Spleen (tissue), 13 donors: ENCODE data around the gene LY6G6F. TPM values are rescaled to one million over a fixed set of nuclear protein-coding genes. Genes with fewer than 3 reads are reported as not detected.

ENCODE experiments used
- DNase-seq: peaks from one replicate; pipeline ENCODE4 v3.0.0-alpha.2; 2020
- H3K27ac ChIP-seq, 8 donors: fragments of 200-600 bp; sonication (generic) in 7 of 8; 1 replicate in 4 of 8; 2 replicates in 4 of 8; pipeline versions ENCODE4 v1.5.0 to v1.8.0; 2016 to 2021; ENCODE audit warnings: inconsistent platforms in 4 of 8, mild to moderate bottlenecking in 4 of 8, moderate library complexity in 1 of 8
- H3K27me3 ChIP-seq, 7 donors: fragments of 200-600 bp; sonication (generic) in 6 of 7; replicated peaks in 1 of 7; 1 replicate in 4 of 7; 2 replicates in 3 of 7; pipeline versions ENCODE4 v1.5.0 to v1.8.0; 2016 to 2021; ENCODE audit warnings: inconsistent platforms in 3 of 7, mild to moderate bottlenecking in 1 of 7
- H3K36me3 ChIP-seq, 6 donors: fragments of 200-600 bp; sonication (generic) in 5 of 6; 1 replicate in 4 of 6; 2 replicates in 2 of 6; pipeline versions ENCODE4 v1.5.0 to v1.8.0; 2016 to 2021; ENCODE audit warnings: inconsistent platforms in 2 of 6
- H3K4me1 ChIP-seq, 6 donors: fragments of 200-600 bp; sonication (generic) in 5 of 6; 1 replicate in 3 of 6; 2 replicates in 3 of 6; pipeline versions ENCODE4 v1.5.0 to v1.8.0; 2016 to 2021; ENCODE audit warnings: inconsistent platforms in 3 of 6
- H3K4me3 ChIP-seq, 8 donors: fragments of 200-600 bp; sonication (generic) in 7 of 8; 1 replicate in 4 of 8; 2 replicates in 4 of 8; pipeline versions ENCODE4 v1.5.0 to v1.8.0; 2016 to 2021; ENCODE audit warnings: inconsistent platforms in 4 of 8, mild to moderate bottlenecking in 4 of 8, moderate library complexity in 2 of 8
- H3K9me3 ChIP-seq, 8 donors: fragments of 200-600 bp; sonication (generic) in 7 of 8; 1 replicate in 4 of 8; 2 replicates in 4 of 8; pipeline versions ENCODE4 v1.5.0 to v1.8.0; 2016 to 2021; ENCODE audit warnings: inconsistent platforms in 4 of 8
- CTCF ChIP-seq, 11 experiments: fragments of 200-600 bp in 7 of 11; fragments of 450-650 bp in 4 of 11; sonication (generic) in 4 of 11; IDR thresholded peaks in 8 of 11; conservative IDR thresholded peaks in 3 of 11; 1 replicate in 7 of 11; 2 replicates in 4 of 11; pipeline versions ENCODE4 v1.4.0 to v1.8.0; 2016 to 2021; ENCODE audit warnings: antibody characterized with exemption in 11 of 11, inconsistent platforms in 4 of 11, mild to moderate bottlenecking in 1 of 11
- POLR2A ChIP-seq, 3 donors: fragments of 450-650 bp; IDR thresholded peaks; one replicate each; pipeline ENCODE4 v1.5.1; 2017; ENCODE audit warnings: antibody characterized with exemption in 3 of 3, mild to moderate bottlenecking in 1 of 3
- POLR2AphosphoS5 ChIP-seq, 3 donors: sonication (generic); formaldehyde crosslinking; IDR thresholded peaks; one replicate each; pipeline ENCODE4 v1.5.1; 2017; ENCODE audit warnings: antibody characterized with exemption in 3 of 3
- WGBS, 5 donors: extraction: QIAGEN DNeasy Blood & Tissue Kit in 3 of 5; methylation state at CpG; one replicate each; pipeline versions ENCODE4 v1.1.5 to v1.1.7; 2013 to 2018; 5-methylcytosine and 5-hydroxymethylcytosine counted together
- intact Hi-C: fragments of 100-400 bp; cut with DNase I; formaldehyde crosslinking; loops from one replicate; pipeline ENCODE4 v1.15.0; 2023; ENCODE audit warnings: low total_unique reads
- long read RNA-seq, 2 donors: transcript quantifications; one replicate each; lab custom pipeline, GENCODE V29; 2026
- polyA plus RNA-seq, 3 donors: library from polyadenylated mRNA; stranded (reverse); fragments of 200-250 nt; gene quantifications; one replicate each; pipeline ENCODE4 v1.2.1, GENCODE V29; 2013
- total RNA-seq, 7 donors: library from RNA; depleted of rRNA in 3 of 7; stranded (reverse); fragments of >200 nt in 3 of 7; fragmentation: NEBNext Ultra II Directional in 4 of 7; extraction: Animal tissue kit (Norgen Biotek cat#: 25700) in 4 of 7; gene quantifications; one replicate each; pipeline versions ENCODE4 v1.1.0 to v1.2.1, GENCODE V29; 2016 to 2021
- donor health status: healthy with polysubstance abuse.
- donor health status: DM: no; HTN: no; CAD: no; lungs with moderate emphysema.
- donor health status: DM: no; HTN: no; CAD: no.
- donor health status: Bipolar disorder and iron deficiency.
- donor health status: healthy.
- donor health status: DM: no; HTN: no; CAD: no.
- donor health status: DM: yes; HTN: yes; CAD: no.

LY6G6F gene
- total RNA-seq: 1 to 10 TPM; 1.6 to 4.9 (median 2.2) TPM
- under 1 TPM; 0.11 to 0.68 (median 0.35) TPM for polyA plus RNA-seq
- long read RNA-seq, donor 1, partial matches to known transcripts: 0 of 3 reads
- long read RNA-seq, donor 1, other reads (novel, unspliced or antisense): 0 of 3 reads
- long read RNA-seq, donor 2: 0 reads

GRCh38 chr6:31706599-31706998 lies at the start of gene LY6G6F:
Gene LY6G6F, plus strand, starts transcription at chr6:31706866. Its CDS starts 41 bp downstream, at chr6:31706907.
- peaks cover 0 to 2% (median 0%) of the 10 kb centered on the region in 6 donors for H3K36me3 ChIP-seq
- H3K4me1 ChIP-seq: peaks cover 7 to 36% (median 24%) of the 10 kb centered on the region in 6 donors
- TF ChIP-seq POLR2A (IDR thresholded peaks at IDR 0.05): no peak
- 44 to 74% (median 64%) methylated on average over 3 of the region's 3 CpGs for WGBS, 5 donors
- no peaks in the 10 kb centered on the region for H3K9me3 ChIP-seq
- H3K4me3 ChIP-seq: no peak within 1 kb of the TSS
- no peak within 1 kb of the TSS for H3K27ac ChIP-seq
- DNase-seq: no peak
- H3K27me3 ChIP-seq: no peaks in the 10 kb centered on the region
- intact Hi-C loops: no loop called here

- TF ChIP-seq POLR2AphosphoS5 (IDR thresholded peaks at IDR 0.05): no peak
- no peak for TF ChIP-seq POLR2A (IDR thresholded peaks at IDR 0.05)
- TF ChIP-seq CTCF (IDR thresholded peaks at IDR 0.05 in 8 of 11, conservative IDR thresholded peaks at IDR 0.05 in 3 of 11): no peak
- DNase-seq: no peak
- no peaks in the 10 kb centered on the region for H3K9me3 ChIP-seq
- peaks cover 39 to 92% (median 70%) of the 10 kb centered on the region in 6 donors for H3K4me1 ChIP-seq
- no peaks in the 10 kb centered on the region for H3K27me3 ChIP-seq
- H3K27ac ChIP-seq: peak overlapping the region in 5 of 8 donors; percentile 9 to 97 (median 94)
- H3K36me3 ChIP-seq: peaks cover 0 to 59% (median 22%) of the 10 kb centered on the region in 6 donors
- intact Hi-C loops: no loop called here
- WGBS, 5 donors: 61 to 83% (median 77%) methylated on average over 6 of the region's 6 CpGs
- H3K4me3 ChIP-seq: peak overlapping the region in 1 of 8 donors; percentile 6
These were observed 49.1 kb upstream of the LY6G6F start for GRCh38 chr6:31657406-31658157.

- intact Hi-C loops: no loop called here
- Histone ChIP-seq H3K36me3 (peaks cover 0 to 65% (median 25%) of the 10 kb centered on the region in 6 donors), H3K27me3 (no peaks in the 10 kb centered on the region), H3K9me3 (no peaks in the 10 kb centered on the region), H3K4me3 (peak overlapping the region in 2 of 8 donors; percentile 6 to 96), H3K4me1 (peaks cover 42 to 96% (median 75%) of the 10 kb centered on the region in 6 donors), H3K27ac (peak overlapping the region in 4 of 8 donors; percentile 10 to 97 (median 94))
- DNase-seq: no peak
- WGBS, 5 donors: 82 to 89% (median 85%) methylated on average over 4 of the region's 4 CpGs
- TF ChIP-seq CTCF (IDR thresholded peaks at IDR 0.05 in 8 of 11, conservative IDR thresholded peaks at IDR 0.05 in 3 of 11) (no peak), POLR2A (IDR thresholded peaks at IDR 0.05) (no peak), POLR2AphosphoS5 (IDR thresholded peaks at IDR 0.05) (no peak)
These were observed 48.4 kb upstream of the LY6G6F start for GRCh38 chr6:31658158-31658688.

- Histone ChIP-seq H3K27ac (peak overlapping the region; percentile 82 to 97 (median 94)), H3K36me3 (peaks cover 0 to 74% (median 28%) of the 10 kb centered on the region in 6 donors), H3K9me3 (no peaks in the 10 kb centered on the region), H3K4me3 (peak overlapping the region; percentile 61 to 96 (median 77)), H3K4me1 (peaks cover 45 to 96% (median 75%) of the 10 kb centered on the region in 6 donors), H3K27me3 (no peaks in the 10 kb centered on the region)
- WGBS, 5 donors: 77 to 86% (median 83%) methylated on average over 9 to 13 of the region's 13 CpGs
- TF ChIP-seq POLR2AphosphoS5 (IDR thresholded peaks at IDR 0.05): peak in 1 of 3 donors; percentile 62
- TF ChIP-seq CTCF (IDR thresholded peaks at IDR 0.05 in 8 of 11, conservative IDR thresholded peaks at IDR 0.05 in 3 of 11): no peak
- intact Hi-C loops: no loop called here
- DNase-seq: no peak
These were observed 47.5 kb upstream of the LY6G6F start for GRCh38 chr6:31658983-31659648.
